HCT116 (cell line): ENCODE data around the gene TTC33. TPM values are rescaled to one million over a fixed set of nuclear protein-coding genes. Genes with fewer than 3 reads are reported as not detected.

Source experiments
- ATAC-seq: fragments of 200-7000 bp; cut with Tn5 transposase; 2 replicates; pipeline ENCODE4 v1.9.1; 2020; ENCODE audit warnings: mild to moderate bottlenecking, moderate library complexity
- BruUV-seq: library from RNA; stranded (reverse); fragments of 400-500 nt; replicated peaks from 2 replicates; lab custom pipeline; 2021; lab: Mats Ljungman, UMichigan
- CTCF ChIA-PET: fragments of 300-600 bp; sonication (Branson Sonifier 250); formaldehyde crosslinking; loops from one replicate; lab custom pipeline; 2021; ENCODE audit warnings: antibody characterized with exemption; lab: Charles Lee
- POLR2A ChIA-PET: fragments of 300-600, 350-600 bp; sonication (Branson Sonifier 250); formaldehyde crosslinking; loops from one replicate; lab custom pipeline; 2021; ENCODE audit warnings: antibody characterized with exemption; lab: Charles Lee
- RAD21 ChIA-PET, 2 experiments: fragments of 300-600 bp; sonication (Branson Sonifier 250); formaldehyde crosslinking; loops; one replicate each; lab custom pipeline; 2023; ENCODE audit warnings: low total read pairs in 2 of 2; ENCODE audit not compliant: uncharacterized antibody in 2 of 2, unreplicated experiment in 2 of 2, low non-redundant PET in 1 of 2; lab: Charles Lee
- DNase-seq: peaks from one replicate; pipeline ENCODE4 v3.0.0-alpha.2; 2010; ENCODE audit warnings: low read depth, low spot score
- H2AFZ ChIP-seq: fragments of 200-600 bp; shearing (Covaris generic), sonication (generic); 2 replicates; pipeline ENCODE4 v1.6.1; 2017; ENCODE audit warnings: low read depth, mixed run types, mixed read lengths, antibody characterized with exemption, low read length; ENCODE audit not compliant: poor library complexity, severe bottlenecking
- H3K27ac ChIP-seq: 2 replicates; pipeline ENCODE4 v1.5.1; 2012; ENCODE audit warnings: low read depth, low read length
- H3K27me3 ChIP-seq: fragments of 200-600 bp; sonication (generic); 2 replicates; pipeline ENCODE4 v1.6.1; 2016; ENCODE audit warnings: mixed run types, low read length, mixed read lengths; ENCODE audit not compliant: insufficient read depth
- H3K36me3 ChIP-seq, 2 experiments: fragments of 200-500 bp in 1 of 2; fragments of 200-600 bp in 1 of 2; sonication (Bioruptor generic) in 1 of 2; sonication (generic) in 1 of 2; 2 replicates each; pipeline versions ENCODE4 v1.5.1 to v1.6.1; 2014 to 2016; ENCODE audit warnings: low read length in 2 of 2, inconsistent platforms in 1 of 2, mixed read lengths in 1 of 2, mixed run types in 1 of 2; ENCODE audit not compliant: insufficient read depth in 2 of 2, control insufficient read depth in 1 of 2
- H3K4me1 ChIP-seq, 2 experiments: fragments of 200-600 bp in 1 of 2; sonication (generic) in 1 of 2; 2 replicates each; pipeline versions ENCODE4 v1.5.1 to v1.6.1; 2012 to 2017; ENCODE audit warnings: low read length in 2 of 2, inconsistent platforms in 1 of 2, mild to moderate bottlenecking in 1 of 2, mixed read lengths in 1 of 2, mixed run types in 1 of 2, moderate library complexity in 1 of 2; ENCODE audit not compliant: insufficient read depth in 2 of 2, control insufficient read depth in 1 of 2
- H3K4me2 ChIP-seq: fragments of 200-600 bp; sonication (generic); 2 replicates; pipeline ENCODE4 v1.6.1; 2017; ENCODE audit warnings: mixed run types, low read length, mixed read lengths
- H3K4me3 ChIP-seq, 2 experiments: fragments of 200-600 bp in 1 of 2; sonication (generic) in 1 of 2; replicated peaks in 1 of 2; 2 replicates each; pipeline ENCODE4 v1.5.1; 2011 to 2016; ENCODE audit warnings: low read length in 2 of 2, control low read depth in 1 of 2, low read depth in 1 of 2, mild to moderate bottlenecking in 1 of 2, mixed read lengths in 1 of 2, mixed run types in 1 of 2
- H3K79me2 ChIP-seq: fragments of 200-600 bp; sonication (generic); 2 replicates; pipeline ENCODE4 v1.6.1; 2017; ENCODE audit warnings: mild to moderate bottlenecking, mixed run types, low read length, moderate library complexity, mixed read lengths; ENCODE audit not compliant: insufficient read depth
- H3K9ac ChIP-seq: fragments of 200-600 bp; sonication (generic); 2 replicates; pipeline ENCODE4 v1.6.1; 2016; ENCODE audit warnings: low read length, mixed read lengths
- H3K9me2 ChIP-seq: fragments of 200-600 bp; sonication (generic), shearing (Covaris generic); 2 replicates; pipeline ENCODE4 v1.6.1; 2017; ENCODE audit warnings: mixed run types, mild to moderate bottlenecking, moderate library complexity; ENCODE audit not compliant: insufficient read depth
- H3K9me3 ChIP-seq, 2 experiments: fragments of 200-500 bp in 1 of 2; fragments of 200-600 bp in 1 of 2; sonication (Bioruptor generic) in 1 of 2; sonication (generic) in 1 of 2; 2 replicates each; pipeline ENCODE4 v1.6.1; 2014 to 2017; ENCODE audit warnings: low read length in 2 of 2, mixed read lengths in 2 of 2, inconsistent platforms in 1 of 2, low read depth in 1 of 2, mild to moderate bottlenecking in 1 of 2, mixed run types in 1 of 2, moderate library complexity in 1 of 2; ENCODE audit not compliant: control insufficient read depth in 1 of 2, insufficient read depth in 1 of 2
- H4K20me1 ChIP-seq: fragments of 200-600 bp; sonication (generic), shearing (Covaris generic); 2 replicates; pipeline ENCODE4 v1.6.1; 2017; ENCODE audit warnings: mixed run types, mild to moderate bottlenecking, moderate library complexity; ENCODE audit not compliant: insufficient read depth
- CBX3 ChIP-seq: IDR thresholded peaks from 2 replicates; pipeline ENCODE4 v1.6.1; 2012; ENCODE audit warnings: low read depth
- CEBPB ChIP-seq: IDR thresholded peaks from 2 replicates; pipeline ENCODE4 v1.6.1; 2012; ENCODE audit warnings: low read depth
- CTCF ChIP-seq, 3 experiments: fragments of 200-600 bp in 1 of 3; sonication (generic) in 1 of 3; IDR thresholded peaks in 2 of 3; conservative IDR thresholded peaks in 1 of 3; 2 replicates each; pipeline ENCODE4 v1.5.1; 2012 to 2017; ENCODE audit warnings: low read depth in 2 of 3, low read length in 2 of 3, antibody characterized with exemption in 1 of 3, borderline replicate concordance in 1 of 3, control low read depth in 1 of 3, mild to moderate bottlenecking in 1 of 3, mixed read lengths in 1 of 3, mixed run types in 1 of 3, moderate library complexity in 1 of 3; ENCODE audit not compliant: insufficient read depth in 1 of 3
- EGR1 ChIP-seq: IDR thresholded peaks from 2 replicates; pipeline ENCODE4 v1.6.1; 2012; ENCODE audit warnings: low read depth
- ELF1 ChIP-seq: IDR thresholded peaks from 2 replicates; pipeline ENCODE4 v1.6.1; 2012; ENCODE audit warnings: low read depth, borderline replicate concordance
- EZH2 ChIP-seq: fragments of 200-600 bp; sonication (generic); IDR thresholded peaks from 2 replicates; pipeline ENCODE4 v1.6.1; 2017; ENCODE audit warnings: antibody characterized with exemption, mixed run types
- EZH2phosphoT487 ChIP-seq: fragments of 200-600 bp; IDR thresholded peaks from 2 replicates; pipeline ENCODE4 v1.6.1; 2018; ENCODE audit warnings: antibody characterized with exemption, borderline replicate concordance
- JUND ChIP-seq: IDR thresholded peaks from 2 replicates; pipeline ENCODE4 v1.6.1; 2012
- MAX ChIP-seq: IDR thresholded peaks from 2 replicates; pipeline ENCODE4 v1.6.1; 2012
- POLR2A ChIP-seq: IDR thresholded peaks from 2 replicates; pipeline ENCODE4 v1.7.0; 2011; ENCODE audit warnings: borderline replicate concordance; ENCODE audit not compliant: insufficient read depth, insufficient read length; ENCODE audit errors: extremely low read depth
- POLR2AphosphoS5 ChIP-seq: IDR thresholded peaks from 2 replicates; pipeline ENCODE4 v1.6.1; 2011; ENCODE audit warnings: mild to moderate bottlenecking, low read depth, low read length, moderate library complexity
- REST ChIP-seq: IDR thresholded peaks from 2 replicates; pipeline ENCODE4 v1.6.1; 2012; ENCODE audit warnings: low read depth
- SIN3A ChIP-seq: IDR thresholded peaks from 2 replicates; pipeline ENCODE4 v1.6.1; 2012; ENCODE audit warnings: low read depth
- SP1 ChIP-seq: IDR thresholded peaks from 2 replicates; pipeline ENCODE4 v1.6.1; 2012; ENCODE audit warnings: low read depth
- SRF ChIP-seq: IDR thresholded peaks from 2 replicates; pipeline ENCODE4 v1.6.1; 2012; ENCODE audit warnings: low read depth
- TCF7L2 ChIP-seq: IDR thresholded peaks from 2 replicates; pipeline ENCODE4 v1.7.0; 2011; ENCODE audit warnings: borderline replicate concordance, inconsistent platforms; ENCODE audit not compliant: insufficient read depth, insufficient read length; ENCODE audit errors: extremely low read depth
- ZFX ChIP-seq: fragments of 450-650 bp; IDR thresholded peaks from 2 replicates; pipeline ENCODE4 v1.6.1; 2017
- ZNF274 ChIP-seq: fragments of 200-500 bp; sonication (Bioruptor generic); IDR thresholded peaks from 2 replicates; pipeline ENCODE4 v1.6.1; 2014; ENCODE audit warnings: mild to moderate bottlenecking, low read depth, low read length, inconsistent platforms
- intact Hi-C: fragments of 100-400 bp; cut with micrococcal nuclease; formaldehyde crosslinking; loops from 2 replicates; pipeline ENCODE4 v1.10.0; 2022
- total RNA-seq: library from RNA; stranded (reverse); gene quantifications from one replicate; pipeline ENCODE4 v1.2.1, GENCODE V29; 2021; ENCODE audit not compliant: unreplicated experiment

Gene TTC33
- total RNA-seq, 1 experiment from 2014 or later, result 14.5 TPM

GRCh38 chr5:40475561-40475960 lies 280.2 kb downstream of the TTC33 start:
- ATAC-seq (no peak), DNase-seq (no peak)
- Histone ChIP-seq H3K9me2 (no peaks in the 10 kb centered on the region), H3K79me2 (no peaks in the 10 kb centered on the region), H3K36me3 (no peaks in the 10 kb centered on the region), H3K27me3 (no peaks in the 10 kb centered on the region), H3K4me1 (no peaks in the 10 kb centered on the region), H3K4me2 (no peak overlapping the region), H3K4me3 (no peak overlapping the region), H3K9me3 (no peaks in the 10 kb centered on the region), H3K27ac (no peak overlapping the region), H4K20me1 (no peaks in the 10 kb centered on the region), H3K9ac (no peak overlapping the region), H2AFZ (no peak overlapping the region)
- POLR2A ChIA-PET, result no interaction called here
- TF ChIP-seq ZNF274 (no peak), ELF1 (no peak), CEBPB (no peak), SIN3A (no peak), REST (no peak)
- RAD21 ChIA-PET, result no interaction called here
- intact Hi-C loops, result no loop called here
- BruUV-seq, result no TSS peak
- CTCF ChIA-PET, result no interaction called here

GRCh38 chr5:40474250-40474649 lies 281.5 kb downstream of the TTC33 start:
- Histone ChIP-seq H3K4me3 (no peak overlapping the region), H3K9ac (no peak overlapping the region), H3K36me3 (no peaks in the 10 kb centered on the region), H3K27me3 (no peaks in the 10 kb centered on the region), H3K9me2 (no peaks in the 10 kb centered on the region), H4K20me1 (no peaks in the 10 kb centered on the region), H3K79me2 (no peaks in the 10 kb centered on the region), H3K4me2 (no peak overlapping the region), H3K27ac (no peak overlapping the region), H3K4me1 (no peaks in the 10 kb centered on the region), H2AFZ (no peak overlapping the region), H3K9me3 (no peaks in the 10 kb centered on the region)
- intact Hi-C loops, result no loop called here
- ChIA-PET RAD21 (no interaction called here), CTCF (no interaction called here), POLR2A (no interaction called here)
- ATAC-seq (no peak), DNase-seq (no peak)
- no TSS peak for BruUV-seq
- TF ChIP-seq MAX (no peak), POLR2A (no peak), SRF (no peak), ELF1 (no peak), POLR2AphosphoS5 (no peak), SIN3A (no peak), CEBPB (no peak), EZH2 (no peak), TCF7L2 (no peak), ZNF274 (no peak), JUND (no peak), EGR1 (no peak), EZH2phosphoT487 (no peak), SP1 (no peak), CTCF (IDR thresholded peaks at IDR 0.05 in 2 of 3, conservative IDR thresholded peaks at IDR 0.05 in 1 of 3; ENCODE audit: borderline replicate concordance in 1 of 3, insufficient read depth in 1 of 3, low read depth in 2 of 3, low read length in 2 of 3) (no peak), CBX3 (no peak), ZFX (no peak)
